Psoas muscle (tissue), 8 donors: Measurements from ENCODE around the gene CPVL. TPM values are rescaled to one million over a fixed set of nuclear protein-coding genes. Genes with fewer than 3 reads are reported as not detected.

Experiments
- ATAC-seq, 4 donors: fragments of 200-7000 bp; cut with Tn5 transposase; one replicate each; pipeline ENCODE4 v1.9.1; 2020; ENCODE audit warnings: moderate library complexity in 3 of 4, mild to moderate bottlenecking in 2 of 4
- DNase-seq, 2 donors: peaks; one replicate each; pipeline ENCODE4 v3.0.0-alpha.2; 2020
- H3K27ac ChIP-seq: fragments of 200-600 bp; one replicate; pipeline ENCODE4 v1.8.0; 2022
- H3K27me3 ChIP-seq, 3 donors: fragments of 200-600 bp in 1 of 3; one replicate each; pipeline versions ENCODE4 v1.6.1 to v1.8.0; 2013 to 2022; ENCODE audit warnings: low read length in 2 of 3, mild to moderate bottlenecking in 2 of 3, moderate library complexity in 1 of 3; ENCODE audit not compliant: insufficient read depth in 3 of 3
- H3K36me3 ChIP-seq, 2 donors: fragments of 200-600 bp in 1 of 2; one replicate each; pipeline versions ENCODE4 v1.6.1 to v1.8.0; 2013 to 2022; ENCODE audit warnings: low read depth in 1 of 2, mild to moderate bottlenecking in 1 of 2, moderate library complexity in 1 of 2; ENCODE audit not compliant: insufficient read depth in 1 of 2
- H3K4me1 ChIP-seq: fragments of 200-600 bp; one replicate; pipeline ENCODE4 v1.8.0; 2022
- H3K4me3 ChIP-seq: fragments of 200-600 bp; one replicate; pipeline ENCODE4 v1.8.0; 2022; ENCODE audit warnings: mild to moderate bottlenecking
- H3K9me3 ChIP-seq: fragments of 200-600 bp; one replicate; pipeline ENCODE4 v1.8.0; 2022
- CTCF ChIP-seq: fragments of 200-600 bp; IDR thresholded peaks from one replicate; pipeline ENCODE4 v1.8.0; 2022; ENCODE audit warnings: antibody characterized with exemption
- WGBS, 3 donors: extraction: QIAGEN DNeasy Blood & Tissue Kit; methylation state at CpG; one replicate each; pipeline versions ENCODE4 v1.1.6 to v1.1.7; 2013; 5-methylcytosine and 5-hydroxymethylcytosine counted together
- intact Hi-C, 2 donors: fragments of 100-400 bp; cut with DNase I; formaldehyde crosslinking; loops; one replicate each; pipeline versions ENCODE4 v1.11.0 to v1.14.2; 2022
- polyA plus RNA-seq, 3 donors: library from polyadenylated mRNA; stranded (reverse); fragments of 200-250 nt; gene quantifications; one replicate each; pipeline ENCODE4 v1.2.3, GENCODE V29; 2013
- total RNA-seq, 4 donors: library from RNA; stranded (reverse); fragmentation: NEBNext Ultra II Directional in 2 of 4; extraction: Animal tissue kit (Norgen Biotek cat#: 25700) in 2 of 4; gene quantifications; one replicate each; pipeline versions ENCODE4 v1.2.1 to v1.2.4, GENCODE V29; 2021 to 2023
- donor health status: healthy with polysubstance abuse.
- donor health status: DM: no; HTN: no; CAD: no; lungs with moderate emphysema.
- donor health status: Bipolar disorder and iron deficiency.
- donor health status: healthy.
- donor health status: DM: yes; HTN: yes; CAD: no.
- donor health status: DM: no; HTN: no; CAD: no.
- donor health status: DM: no; HTN: no; CAD: no.
- donor health status: DM: yes; HTN: yes; CAD: no.

The CPVL gene
- total and polyA plus RNA-seq, 7 donors: 1.6 to 49.6 (median 6.1) TPM

- Histone ChIP-seq H3K27me3 (no peaks in the 10 kb centered on the region), H3K36me3 (peaks cover 0 to 3% of the 10 kb centered on the region in 2 donors), H3K4me3 (no peak overlapping the region), H3K9me3 (no peaks in the 10 kb centered on the region), H3K4me1 (no peaks in the 10 kb centered on the region), H3K27ac (no peak overlapping the region)
- ATAC-seq: no peak
- intact Hi-C loops: no loop called here
- 90 to 95% (median 94%) methylated on average over 2 of the region's 2 CpGs for whole genome bisulfite sequencing, 3 donors
- TF ChIP-seq CTCF: no peak
- DNase-seq: no peak
Observed at GRCh38 chr7:29066641-29067040, 79.7 kb downstream of the CPVL start.

GRCh38 chr7:29065181-29065857 is 81.0 kb downstream of the CPVL start:
- intact Hi-C loops: no loop called here
- H3K9me3 ChIP-seq: no peaks in the 10 kb centered on the region
- no peak for TF ChIP-seq CTCF
- ATAC-seq: no peak
- DNase-seq: no peak
- WGBS, 3 donors: 68 to 76% (median 71%) methylated on average over 5 of the region's 5 CpGs
- H3K4me1 ChIP-seq: no peaks in the 10 kb centered on the region
- no peak overlapping the region for H3K27ac ChIP-seq
- peaks cover 0 to 3% of the 10 kb centered on the region in 2 donors for H3K36me3 ChIP-seq
- no peak overlapping the region for H3K4me3 ChIP-seq
- no peaks in the 10 kb centered on the region for H3K27me3 ChIP-seq

- Histone ChIP-seq H3K36me3 (peaks cover 0 to 3% of the 10 kb centered on the region in 2 donors), H3K4me3 (no peak overlapping the region), H3K4me1 (no peaks in the 10 kb centered on the region), H3K9me3 (no peaks in the 10 kb centered on the region), H3K27ac (no peak overlapping the region), H3K27me3 (no peaks in the 10 kb centered on the region)
- no peak for DNase-seq
- no peak for ATAC-seq
- no peak for TF ChIP-seq CTCF
- WGBS, 3 donors: 70 to 82% (median 74%) methylated on average over 2 of the region's 2 CpGs
- intact Hi-C loops: no loop called here
Observed at GRCh38 chr7:29063872-29064271, 82.5 kb downstream of the CPVL start.

GRCh38 chr7:29063236-29063635 is 83.1 kb downstream of the CPVL start:
- no peak overlapping the region for H3K4me3 ChIP-seq
- peaks cover 0 to 3% of the 10 kb centered on the region in 2 donors for H3K36me3 ChIP-seq
- ATAC-seq: no peak
- WGBS, 3 donors: 71 to 75% (median 71%) methylated on average over 3 of the region's 3 CpGs
- DNase-seq: no peak
- no peaks in the 10 kb centered on the region for H3K9me3 ChIP-seq
- H3K4me1 ChIP-seq: no peaks in the 10 kb centered on the region
- no peaks in the 10 kb centered on the region for H3K27me3 ChIP-seq
- intact Hi-C loops: no loop called here
- H3K27ac ChIP-seq: no peak overlapping the region
- no peak for TF ChIP-seq CTCF
